ENCODE data around the gene KDM2A.

DNA sequence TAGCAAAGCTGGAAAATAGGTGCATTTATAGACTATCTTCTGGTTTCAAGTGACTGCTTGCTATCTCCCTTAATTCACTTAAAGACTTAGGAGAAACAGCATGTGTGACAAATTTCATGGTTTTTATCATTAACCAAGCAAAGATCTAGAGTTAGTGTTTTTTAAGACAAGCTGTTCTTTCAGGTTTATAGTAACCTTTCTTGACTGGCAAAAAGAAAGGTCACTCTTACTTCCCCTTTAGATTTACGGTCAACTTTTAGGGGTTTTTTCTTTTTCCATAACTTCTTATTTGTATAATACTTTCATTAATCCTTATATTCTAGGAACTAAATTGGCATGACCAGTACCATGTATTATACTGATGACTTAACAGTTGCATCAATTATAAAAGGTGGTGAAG, 46.6 kb downstream of the KDM2A start:
- TF ChIP-seq CTCF (IDR thresholded peaks at IDR 0.05): no peak
- TF ChIP-seq POLR2A (IDR thresholded peaks at IDR 0.05): no peak
